Heart left ventricle (tissue), 16 donors: ENCODE results near the gene JAG1. TPM values are rescaled to one million over a fixed set of nuclear protein-coding genes. Genes with fewer than 3 reads are reported as not detected.

Source experiments
- ATAC-seq, 4 donors: fragments of 200-7000 bp; cut with Tn5 transposase; one replicate each; pipeline ENCODE4 v1.9.1; 2020 to 2022; ENCODE audit warnings: moderate library complexity in 4 of 4, mild to moderate bottlenecking in 3 of 4, moderate number of reproducible peaks in 1 of 4
- DNase-seq, 5 donors: peaks; one replicate each; pipeline ENCODE4 v3.0.0-alpha.2; 2020
- H3K27ac ChIP-seq, 12 donors: fragments of 200-600 bp; sonication (generic) in 4 of 12; one replicate each; pipeline versions ENCODE4 v1.5.0 to v1.8.0; 2016 to 2022; ENCODE audit warnings: mild to moderate bottlenecking in 2 of 12
- H3K27me3 ChIP-seq, 9 donors: fragments of 200-600 bp; sonication (generic) in 2 of 9; one replicate each; pipeline versions ENCODE4 v1.5.1 to v1.8.0; 2016 to 2022; ENCODE audit warnings: mild to moderate bottlenecking in 3 of 9
- H3K36me3 ChIP-seq, 9 donors: fragments of 200-600 bp; sonication (generic) in 2 of 9; one replicate each; pipeline versions ENCODE4 v1.5.0 to v1.8.0; 2018 to 2022; ENCODE audit warnings: mild to moderate bottlenecking in 2 of 9
- H3K4me1 ChIP-seq, 12 donors: fragments of 200-600 bp; sonication (generic) in 4 of 12; one replicate each; pipeline versions ENCODE4 v1.5.0 to v1.8.0; 2016 to 2022; ENCODE audit warnings: mild to moderate bottlenecking in 3 of 12
- H3K4me3 ChIP-seq, 12 donors: fragments of 200-600 bp; sonication (generic) in 4 of 12; one replicate each; pipeline versions ENCODE4 v1.5.0 to v1.8.0; 2017 to 2022; ENCODE audit warnings: mild to moderate bottlenecking in 9 of 12, moderate library complexity in 4 of 12
- H3K9me3 ChIP-seq, 12 donors: fragments of 200-600 bp; sonication (generic) in 4 of 12; one replicate each; pipeline versions ENCODE4 v1.5.0 to v1.8.0; 2016 to 2022; ENCODE audit warnings: mild to moderate bottlenecking in 1 of 12
- CTCF ChIP-seq, 12 donors: fragments of 200-600 bp; sonication (generic) in 4 of 12; IDR thresholded peaks; one replicate each; pipeline versions ENCODE4 v1.5.0 to v1.8.0; 2018 to 2022; ENCODE audit warnings: antibody characterized with exemption in 12 of 12, mild to moderate bottlenecking in 5 of 12
- POLR2A ChIP-seq, 2 donors: fragments of 450-650 bp; IDR thresholded peaks; one replicate each; pipeline ENCODE4 v1.6.1; 2017; ENCODE audit warnings: antibody characterized with exemption in 2 of 2, mild to moderate bottlenecking in 2 of 2, moderate library complexity in 2 of 2
- WGBS, 4 donors: extraction: QIAGEN DNeasy Blood & Tissue Kit in 2 of 4; methylation state at CpG; one replicate each; pipeline versions ENCODE4 v1.1.5 to v1.1.7; 2013 to 2018; 5-methylcytosine and 5-hydroxymethylcytosine counted together
- intact Hi-C, 10 donors: fragments of 100-400 bp; cut with DNase I; formaldehyde crosslinking; loops; one replicate each; pipeline versions ENCODE4 v1.11.1 to v1.14.2; 2022
- polyA plus RNA-seq, 2 donors: library from polyadenylated mRNA; stranded (reverse); fragments of 200-250 nt; gene quantifications; one replicate each; pipeline ENCODE4 v1.2.3, GENCODE V29; 2013
- total RNA-seq, 9 donors: library from RNA; depleted of rRNA in 2 of 9; stranded (reverse); fragments of >200 nt in 2 of 9; fragmentation: NEBNext Ultra II Directional in 3 of 9; extraction: Animal tissue kit (Norgen Biotek cat#: 25700) in 3 of 9; gene quantifications; one replicate each; pipeline versions ENCODE4 v1.1.0 to v1.2.4, GENCODE V29; 2016 to 2023
- donor health status: ischemic (EF 13 %, LVEDD 7.1; RV severe dilation, severe dysfunction).
- donor health status: healthy with polysubstance abuse.
- donor health status: DM: no; HTN: yes; CAD: no.
- donor health status: DM: no; HTN: no; CAD: no.
- donor health status: ischemic (EF 25% LVEDD 6.9; RV normal size, moderate dysfunction).
- donor health status: ischemic (EF 25% LVEDD 5.7; RV mildly dilated, moderate dysfunction).
- donor health status: healthy.
- donor health status: DM: yes; HTN: yes; CAD: no.
- donor health status: ischemic (EF 35%, LVEDD 5.7; RV mildly dilated, moderate dysfunction).
- donor health status: nonischemic (EF 11% LVEDD 7.7; RV severe dilation, severe dysfunction).
- donor health status: DM: yes; HTN: yes; CAD: no.
- donor health status: PGD.
- donor health status: ischemic (EF 29% LVEDD 5.4; RV normal size, mild dysfunction).
- donor health status: nonischemic (EF 23%, LVEDD 6.1; RV moderate dilation, normal function).

The JAG1 gene
- total and polyA plus RNA-seq, 11 donors, result 12.5 to 42.6 (median 24.9) TPM

- peaks cover 0 to 6% (median 0%) of the 10 kb centered on the region in 9 donors for H3K36me3 ChIP-seq
- H3K27me3 ChIP-seq, result no peaks in the 10 kb centered on the region
- DNase-seq, result no peak
- intact Hi-C loops, result loop anchor here in 7 of 10 donors (2.0 to 10.0 kb wide), 16 partner anchors 42 to 869 kb away; no protein-coding TSS in a partner anchor
- H3K27ac ChIP-seq, result peak overlapping the region in 11 of 12 donors; percentile 91 to 99 (median 98)
- H3K4me1 ChIP-seq, result peaks cover 0 to 23% (median 7%) of the 10 kb centered on the region in 12 donors
- WGBS, 4 donors, result 89 to 92% (median 91%) methylated on average over 4 of the region's 4 CpGs
- no peak for TF ChIP-seq CTCF (IDR thresholded peaks at IDR 0.05)
- no peak for TF ChIP-seq POLR2A (IDR thresholded peaks at IDR 0.05)
- H3K4me3 ChIP-seq, result peak overlapping the region in 8 of 12 donors; percentile 73 to 98 (median 94)
- no peak for ATAC-seq
- no peaks in the 10 kb centered on the region for H3K9me3 ChIP-seq
Observed at GRCh38 chr20:10675450-10675848, 1.6 kb upstream of the JAG1 start.

- Histone ChIP-seq H3K36me3 (peaks cover 0 to 11% (median 0%) of the 10 kb centered on the region in 9 donors), H3K4me3 (peak overlapping the region; percentile 73 to 98 (median 91)), H3K27ac (peak overlapping the region; percentile 91 to 99 (median 98)), H3K27me3 (no peaks in the 10 kb centered on the region), H3K9me3 (no peaks in the 10 kb centered on the region), H3K4me1 (peaks cover 0 to 23% (median 10%) of the 10 kb centered on the region in 12 donors)
- DNase-seq, result peak; percentile 83 to 90 (median 86)
- peak in 3 of 4 donors; percentile 39 to 65 (median 64) for ATAC-seq
- intact Hi-C loops, result loop anchor here (1.0 to 10.0 kb wide), 31 partner anchors 42 to 870 kb away; no protein-coding TSS in a partner anchor
- WGBS, 4 donors, result 3 to 5% (median 3%) methylated on average over 19 to 38 of the region's 38 CpGs
- TF ChIP-seq CTCF (IDR thresholded peaks at IDR 0.05) (peak; percentile 73 to 95 (median 88)), POLR2A (IDR thresholded peaks at IDR 0.05) (no peak)
Observed at GRCh38 chr20:10674684-10675449, 1.1 kb upstream of the JAG1 start.

GRCh38 chr20:10673176-10673841 lies 490 bp downstream of the JAG1 start:
- DNase-seq, result peak in 4 of 5 donors; percentile 23 to 77 (median 45)
- Histone ChIP-seq H3K9me3 (no peaks in the 10 kb centered on the region), H3K27me3 (no peaks in the 10 kb centered on the region), H3K4me1 (peaks cover 0 to 35% (median 20%) of the 10 kb centered on the region in 12 donors), H3K36me3 (peaks cover 0 to 22% (median 9%) of the 10 kb centered on the region in 9 donors), H3K4me3 (peak overlapping the region; percentile 73 to 98 (median 91)), H3K27ac (peak overlapping the region; percentile 91 to 99 (median 98))
- peak in 1 of 12 donors; percentile 13 for TF ChIP-seq CTCF (IDR thresholded peaks at IDR 0.05)
- TF ChIP-seq POLR2A (IDR thresholded peaks at IDR 0.05), result no peak
- WGBS, 4 donors, result 0 to 1% (median 1%) methylated on average over 29 to 73 of the region's 73 CpGs
- intact Hi-C loops, result loop anchor here (2.0 to 10.0 kb wide), 24 partner anchors 21 to 871 kb away; no protein-coding TSS in a partner anchor
- peak in 1 of 4 donors; percentile 10 for ATAC-seq
